ENCODE measurements around the gene PIP5KL1.
A peak's percentile ranks its signal among the peaks of the same experiment; 100 is the strongest.

Gene PIP5KL1, protein sequence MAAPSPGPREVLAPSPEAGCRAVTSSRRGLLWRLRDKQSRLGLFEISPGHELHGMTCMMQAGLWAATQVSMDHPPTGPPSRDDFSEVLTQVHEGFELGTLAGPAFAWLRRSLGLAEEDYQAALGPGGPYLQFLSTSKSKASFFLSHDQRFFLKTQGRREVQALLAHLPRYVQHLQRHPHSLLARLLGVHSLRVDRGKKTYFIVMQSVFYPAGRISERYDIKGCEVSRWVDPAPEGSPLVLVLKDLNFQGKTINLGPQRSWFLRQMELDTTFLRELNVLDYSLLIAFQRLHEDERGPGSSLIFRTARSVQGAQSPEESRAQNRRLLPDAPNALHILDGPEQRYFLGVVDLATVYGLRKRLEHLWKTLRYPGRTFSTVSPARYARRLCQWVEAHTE

DNA sequence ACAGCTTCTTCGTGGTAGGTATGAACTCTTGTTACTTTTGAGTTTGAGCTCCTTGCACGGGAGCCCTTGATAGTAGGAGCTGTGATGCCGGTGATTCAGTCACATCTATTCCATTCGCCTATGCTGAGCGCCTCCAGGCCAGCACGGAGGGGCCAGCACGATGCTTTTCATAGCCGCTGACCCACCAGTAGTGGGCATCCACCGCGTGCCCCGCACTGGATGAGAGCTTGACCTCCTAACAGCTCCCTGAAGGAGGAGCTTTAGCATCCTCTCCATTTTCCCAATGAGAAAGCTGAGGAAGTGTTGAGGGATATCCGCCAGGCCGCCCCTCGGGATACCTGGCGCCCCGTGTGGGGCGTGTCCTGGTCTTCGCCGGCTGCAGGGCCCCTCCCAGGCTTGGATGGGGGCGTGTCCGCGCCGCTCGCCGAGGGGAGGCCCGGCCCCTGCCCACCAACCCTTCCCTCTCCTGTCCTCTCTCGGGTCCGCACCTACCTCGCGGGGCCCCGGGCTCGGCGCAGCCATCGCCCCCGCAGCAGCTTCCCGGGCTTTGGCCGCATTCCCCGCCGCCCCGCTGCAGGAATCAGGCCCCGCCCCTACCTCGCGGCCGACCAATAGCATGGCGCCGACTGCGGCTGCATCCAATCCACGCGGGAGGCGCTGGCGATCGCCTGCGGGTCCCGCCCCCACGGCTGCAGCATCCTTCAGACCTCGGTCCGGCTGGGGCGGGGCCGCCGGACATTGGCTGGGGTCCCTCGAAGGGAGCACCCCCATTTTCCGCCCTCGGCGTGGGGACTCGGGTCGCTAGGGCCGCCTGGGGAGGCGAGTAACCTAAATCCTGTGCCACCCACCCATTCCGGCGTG is at the start of gene PIP5KL1:
PIP5KL1 (minus strand) TSS at position 547 of the 861 bp plus-strand sequence; CDS start at position 522, 25 bp downstream.
- DNase-seq (ENCODE audit: low read depth): no peak

DNA sequence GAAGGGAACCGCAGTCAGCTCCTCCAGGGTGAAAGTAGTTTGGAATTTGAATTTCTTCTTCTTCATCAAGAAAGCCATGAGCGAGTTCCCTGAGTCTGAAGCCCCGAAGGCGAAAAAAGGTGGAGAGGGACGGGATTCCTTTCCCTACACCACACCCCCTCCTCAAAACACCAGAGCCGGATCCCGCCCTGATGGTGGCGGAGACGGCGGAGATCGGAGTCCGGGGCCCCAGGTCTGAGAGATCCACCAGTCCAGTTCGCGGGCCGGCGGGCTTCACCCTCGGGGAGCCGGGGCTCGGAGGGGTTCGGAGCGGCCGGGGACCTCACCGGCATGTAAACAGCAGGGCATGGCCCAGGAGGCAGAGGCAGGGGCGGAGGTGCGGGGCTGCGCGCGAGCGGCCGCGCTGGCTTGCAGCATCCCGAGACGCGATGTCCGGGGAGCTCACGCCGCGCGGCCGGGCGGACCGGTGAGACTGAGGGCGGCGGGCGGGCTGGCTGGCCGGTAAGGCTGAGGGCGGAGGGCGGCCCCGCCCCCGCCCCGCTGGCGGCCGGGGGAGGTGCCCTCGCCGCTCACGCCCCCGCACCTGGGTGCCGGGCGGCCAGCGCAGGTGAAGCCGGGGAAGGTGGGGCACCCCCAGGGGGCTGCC is 49.6 kb upstream of the PIP5KL1 start:
- no peak for DNase-seq (ENCODE audit: low read depth)

DNA sequence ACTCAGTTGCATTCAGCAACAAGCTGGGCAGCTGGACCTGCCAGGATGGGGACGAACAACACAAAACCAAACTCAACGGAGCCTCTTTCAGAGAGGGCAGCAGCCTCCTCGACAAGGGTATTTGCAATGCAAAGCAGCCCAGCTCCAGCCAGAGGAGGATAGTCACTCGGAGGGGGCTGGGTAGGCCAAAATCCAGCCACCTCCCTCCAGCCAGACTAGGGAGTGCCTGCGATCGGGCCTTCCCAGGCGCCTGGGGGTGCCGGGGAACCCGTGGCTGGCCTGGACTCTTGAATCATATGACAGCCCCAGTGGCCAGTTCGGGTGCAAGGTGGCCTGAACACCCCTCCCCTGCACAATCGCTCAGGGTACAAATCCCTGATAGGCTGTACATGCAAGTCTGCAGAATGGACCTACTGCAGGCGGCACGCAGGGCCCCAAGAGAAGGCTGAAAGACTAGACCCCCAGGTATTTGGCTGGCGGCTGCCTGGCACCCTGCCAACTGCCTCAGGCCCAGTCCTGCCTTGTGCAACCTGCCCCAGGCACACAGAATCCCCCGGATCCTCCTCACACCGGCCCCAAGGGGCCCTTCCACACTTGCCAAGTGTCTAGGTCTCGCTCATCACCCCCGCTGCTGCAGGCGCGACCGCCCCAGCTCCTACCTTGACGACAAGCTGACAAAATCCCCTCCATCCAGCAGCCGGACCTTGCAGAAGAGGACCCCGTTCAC is 48.9 kb upstream of the PIP5KL1 start:
- no peak for DNase-seq (ENCODE audit: low read depth)

DNA sequence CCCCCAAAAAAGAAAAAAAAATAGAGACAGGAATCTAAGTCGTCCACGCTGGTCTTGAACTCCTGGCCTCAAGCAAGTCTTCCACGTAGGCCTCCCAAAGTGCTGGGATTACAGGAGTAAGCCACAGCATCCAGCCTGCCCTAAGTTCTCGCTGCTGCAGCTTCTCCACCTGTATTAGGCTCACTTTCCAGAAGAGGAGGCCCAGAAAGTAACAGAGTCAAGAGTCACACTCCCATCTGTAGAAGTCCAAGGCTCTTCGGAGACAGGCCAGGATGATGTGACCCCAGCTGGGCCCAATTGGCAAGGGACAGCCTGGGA is 48.4 kb upstream of the PIP5KL1 start:
- no peak for DNase-seq (ENCODE audit: low read depth)

DNA sequence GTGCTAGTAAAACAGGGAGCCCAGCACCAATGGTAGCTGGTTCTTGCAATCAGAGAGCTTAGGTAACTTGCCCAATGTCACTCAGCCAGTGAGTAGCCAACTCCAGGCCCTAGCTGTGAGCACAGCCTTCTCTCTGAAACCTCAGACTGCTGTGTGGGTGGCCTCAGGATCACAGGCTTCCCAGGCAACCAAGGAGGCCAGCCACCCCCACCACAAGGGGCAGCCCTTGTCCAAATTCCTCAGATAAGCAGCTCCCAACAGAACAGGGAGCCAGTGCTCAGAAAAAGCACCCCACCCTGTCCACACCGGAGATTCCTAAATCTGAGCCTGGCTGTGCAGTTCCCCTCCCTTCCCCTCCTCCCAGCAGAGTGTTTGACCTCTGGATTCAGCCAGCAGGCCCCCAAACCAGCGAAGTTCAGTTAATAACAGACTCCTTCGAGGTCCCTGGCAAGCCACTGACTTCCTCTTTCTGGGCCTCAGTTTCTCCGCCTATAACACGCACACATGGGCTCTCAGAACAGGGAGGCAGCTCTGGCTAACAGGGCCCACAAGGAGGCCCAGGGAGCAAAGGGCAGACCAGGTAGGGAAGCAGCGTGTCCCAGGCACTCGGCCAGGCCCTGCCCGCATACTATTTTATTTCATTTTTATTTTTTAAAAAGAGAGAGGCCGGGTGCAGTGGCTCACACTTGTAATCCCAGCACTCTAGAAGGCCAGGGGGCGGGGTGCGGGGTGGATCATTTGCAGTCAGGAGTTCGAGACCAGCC is 47.5 kb upstream of the PIP5KL1 start:
- DNase-seq (ENCODE audit: low read depth): peak; percentile 55

DNA sequence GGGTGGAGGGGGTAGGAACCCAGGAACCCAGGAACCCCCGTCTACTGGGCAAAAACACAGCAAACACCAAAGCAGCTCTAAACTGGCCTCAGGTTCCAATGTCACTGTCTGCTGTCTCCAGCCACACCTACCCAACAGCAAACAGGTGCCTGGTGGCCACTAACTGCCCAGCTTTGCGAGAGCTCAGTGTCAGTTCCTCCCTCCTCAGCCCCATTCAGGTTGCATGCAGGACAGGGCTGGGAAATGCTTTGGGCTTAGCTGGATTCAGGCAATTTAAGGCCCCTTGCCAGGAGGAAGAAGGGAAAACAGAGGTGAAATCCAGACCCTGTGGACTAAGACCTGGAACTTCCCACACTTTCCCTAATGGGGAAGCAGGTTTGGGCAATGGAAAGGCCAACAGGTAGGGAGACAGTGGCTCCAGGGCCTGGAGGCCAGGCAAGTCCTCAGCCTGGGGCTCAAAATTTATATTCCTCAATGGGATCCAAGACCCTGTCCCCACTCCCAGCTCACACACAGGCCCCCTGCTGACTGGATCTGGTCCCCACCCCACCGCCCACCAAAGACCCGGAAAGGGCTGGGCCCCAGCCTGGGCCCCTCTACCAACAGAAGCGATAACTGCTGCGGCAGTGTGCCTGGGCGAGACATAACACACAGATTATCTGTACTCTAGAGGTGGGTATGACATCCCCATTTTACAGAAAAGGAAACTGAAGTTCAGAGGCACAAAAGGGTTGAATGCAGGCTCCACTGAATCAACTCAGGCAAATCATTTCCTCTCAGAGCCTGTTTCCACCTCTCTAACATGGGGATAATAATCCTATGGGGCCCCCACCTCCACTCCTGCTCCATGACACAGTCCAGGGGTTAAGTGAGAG is 46.7 kb upstream of the PIP5KL1 start:
- DNase-seq (ENCODE audit: low read depth): no peak

DNA sequence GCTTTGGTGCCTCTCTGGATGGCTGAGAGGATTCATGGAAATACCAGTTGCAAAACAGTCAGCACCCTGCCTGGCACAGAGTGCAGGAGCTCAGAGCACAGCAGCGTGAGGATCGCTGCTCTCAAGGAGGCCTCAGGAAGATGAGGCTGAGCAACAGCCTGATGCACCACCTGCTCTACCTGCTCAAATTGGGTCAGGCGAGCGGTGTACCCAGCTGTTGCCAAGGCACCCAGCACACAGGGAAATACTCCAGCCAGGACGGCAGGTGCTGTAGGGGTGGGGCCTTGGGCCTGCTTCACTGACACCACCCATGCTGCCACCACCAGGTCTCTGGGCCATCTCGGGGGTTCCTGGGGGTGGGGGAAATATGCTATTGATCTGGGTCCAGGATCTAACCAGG is 45.9 kb upstream of the PIP5KL1 start:
- DNase-seq (ENCODE audit: low read depth): no peak

DNA sequence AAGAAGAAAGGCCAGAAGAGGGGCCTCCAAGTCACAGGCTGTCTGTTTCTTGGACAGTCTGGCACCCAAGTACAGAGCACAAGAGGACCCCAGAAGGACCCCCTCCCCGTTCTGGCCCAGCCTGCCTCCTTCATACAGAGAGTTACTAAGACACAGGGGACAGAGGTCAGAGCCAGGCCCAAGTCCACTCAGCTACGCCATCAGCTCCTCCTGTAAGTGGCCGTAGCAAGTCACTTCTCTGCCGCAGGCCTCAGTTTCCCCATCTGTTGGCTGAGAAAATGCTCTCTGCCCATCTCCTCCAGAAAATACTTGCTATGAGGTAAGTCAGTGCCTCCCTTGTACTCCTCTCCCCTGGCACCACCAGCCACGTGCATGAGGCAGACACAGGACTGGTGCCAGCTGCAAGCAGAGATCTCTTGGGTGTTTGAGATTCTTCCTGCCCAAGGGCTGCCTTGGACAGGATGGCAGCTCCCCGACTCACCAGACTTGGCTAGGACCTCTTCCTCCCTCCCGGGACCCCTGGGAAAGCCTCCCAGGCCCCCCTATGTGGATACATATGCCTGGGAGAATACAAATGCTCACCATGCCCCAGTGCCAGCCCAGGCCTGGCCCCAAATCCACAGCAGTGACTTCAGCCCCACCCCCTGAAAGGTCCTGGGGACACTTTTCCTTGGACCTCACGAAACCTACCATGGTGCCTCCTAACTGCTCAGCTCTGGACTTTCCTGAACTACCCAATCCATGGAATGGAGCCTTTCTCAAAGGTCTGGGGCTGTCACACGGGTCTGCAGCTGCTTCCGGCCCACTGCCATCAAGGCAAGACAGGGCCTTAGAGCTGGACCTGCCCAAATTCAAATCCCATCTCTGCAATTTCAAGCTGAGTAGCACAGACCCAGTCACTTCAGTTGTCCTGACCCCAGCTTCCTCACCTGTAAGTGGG is 45.1 kb upstream of the PIP5KL1 start:
- DNase-seq (ENCODE audit: low read depth): no peak

DNA sequence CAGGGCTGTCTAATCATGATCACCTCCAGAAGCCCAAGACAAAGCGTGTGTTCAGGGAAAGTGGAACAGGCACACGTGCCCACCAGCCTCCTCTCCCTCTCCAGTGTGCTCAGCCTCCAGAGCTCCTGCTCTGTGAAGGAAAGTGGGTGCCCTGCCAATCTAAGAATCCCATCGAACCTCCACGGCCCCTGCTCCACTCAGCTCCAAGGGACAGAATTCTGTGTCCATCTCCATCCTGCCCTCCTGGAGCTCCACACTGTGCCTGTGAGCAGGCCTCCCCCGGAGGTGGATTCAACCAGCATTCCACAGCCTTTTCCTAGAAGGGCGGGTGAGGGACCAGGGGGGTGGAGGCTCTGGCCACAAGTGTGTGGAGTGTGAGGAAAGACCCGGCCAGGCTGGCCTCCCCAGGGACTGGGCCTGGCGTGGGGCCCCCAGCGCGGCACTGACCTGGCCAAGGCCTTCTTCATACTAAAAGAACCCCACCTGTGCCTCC is 44.2 kb upstream of the PIP5KL1 start:
- no peak for DNase-seq (ENCODE audit: low read depth)

DNA sequence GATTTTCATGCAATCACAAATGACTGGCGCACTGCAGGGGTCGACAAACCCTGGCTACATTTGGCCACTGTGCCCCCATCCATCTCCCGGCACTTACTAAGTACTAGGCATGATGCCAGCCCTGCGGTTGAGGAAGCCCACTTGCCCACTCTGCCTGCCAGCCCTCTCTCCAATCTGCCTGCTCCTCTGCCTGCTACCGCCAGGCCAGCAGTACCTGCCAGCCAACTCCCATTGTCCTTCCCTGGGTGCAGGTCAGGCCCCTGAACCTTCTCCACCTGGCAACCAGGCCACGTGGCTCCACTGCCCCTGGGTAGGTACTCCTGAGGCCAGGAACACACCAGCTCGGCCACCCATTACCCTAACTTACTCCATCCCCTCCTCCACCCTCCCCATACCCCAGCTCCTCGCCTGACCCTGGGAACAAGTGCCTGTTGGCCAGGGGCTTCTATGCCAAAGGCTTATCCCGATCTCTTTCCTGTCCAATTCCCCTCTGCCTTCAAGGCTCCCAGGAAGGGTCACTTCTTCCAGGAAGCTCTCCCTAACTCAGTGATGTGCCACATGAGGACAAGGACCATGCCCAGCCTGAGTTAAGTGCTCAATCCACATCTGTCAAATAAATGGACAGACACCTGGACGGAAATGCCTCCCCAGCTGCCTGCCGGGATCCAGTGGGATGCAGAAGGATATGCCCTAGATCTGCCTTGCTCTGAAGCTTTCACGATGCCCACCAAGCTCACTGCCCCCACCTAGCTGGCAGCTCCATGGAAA is 43.6 kb upstream of the PIP5KL1 start:
- no peak for DNase-seq (ENCODE audit: low read depth)

DNA sequence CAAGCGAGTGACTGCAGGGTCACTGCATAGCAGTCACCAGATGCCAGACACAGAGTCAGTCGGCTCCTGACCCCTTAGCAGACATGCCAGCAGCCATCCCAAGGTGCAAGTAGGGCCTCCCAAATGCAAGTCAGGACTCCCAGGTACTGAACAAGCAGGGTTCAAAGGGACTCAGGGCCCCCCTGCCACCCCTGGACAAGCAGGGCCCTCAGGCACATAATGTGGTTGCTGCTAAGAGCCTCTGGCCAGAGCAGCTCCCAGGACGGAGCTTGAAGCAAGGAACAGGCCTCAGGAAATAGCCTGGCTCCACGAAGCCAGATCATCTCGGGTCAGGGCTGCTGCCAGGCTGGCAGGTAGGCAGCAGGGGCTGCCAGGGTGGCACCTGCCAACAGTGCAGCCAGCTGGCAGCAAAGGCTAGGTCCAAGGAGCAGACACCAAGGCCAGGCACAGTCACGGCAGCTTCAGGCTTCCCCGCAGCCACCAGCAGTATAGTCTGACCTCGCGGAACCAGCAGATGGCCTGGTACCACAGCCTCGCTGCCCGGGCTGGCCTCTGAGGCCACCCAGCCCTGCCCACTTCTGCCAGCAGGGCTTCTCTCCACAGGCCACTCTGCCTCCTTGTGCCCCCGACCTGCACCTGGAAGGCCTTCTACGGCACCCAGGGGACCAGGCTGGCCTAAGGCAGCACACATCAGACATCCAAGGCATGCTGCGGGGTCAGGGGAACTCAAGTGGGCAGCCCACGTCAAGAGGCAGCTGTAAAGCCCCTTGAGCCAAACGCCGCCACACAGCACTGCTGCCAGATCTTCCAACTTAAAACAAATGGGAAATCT is 42.8 kb upstream of the PIP5KL1 start:
- DNase-seq (ENCODE audit: low read depth): no peak

DNA sequence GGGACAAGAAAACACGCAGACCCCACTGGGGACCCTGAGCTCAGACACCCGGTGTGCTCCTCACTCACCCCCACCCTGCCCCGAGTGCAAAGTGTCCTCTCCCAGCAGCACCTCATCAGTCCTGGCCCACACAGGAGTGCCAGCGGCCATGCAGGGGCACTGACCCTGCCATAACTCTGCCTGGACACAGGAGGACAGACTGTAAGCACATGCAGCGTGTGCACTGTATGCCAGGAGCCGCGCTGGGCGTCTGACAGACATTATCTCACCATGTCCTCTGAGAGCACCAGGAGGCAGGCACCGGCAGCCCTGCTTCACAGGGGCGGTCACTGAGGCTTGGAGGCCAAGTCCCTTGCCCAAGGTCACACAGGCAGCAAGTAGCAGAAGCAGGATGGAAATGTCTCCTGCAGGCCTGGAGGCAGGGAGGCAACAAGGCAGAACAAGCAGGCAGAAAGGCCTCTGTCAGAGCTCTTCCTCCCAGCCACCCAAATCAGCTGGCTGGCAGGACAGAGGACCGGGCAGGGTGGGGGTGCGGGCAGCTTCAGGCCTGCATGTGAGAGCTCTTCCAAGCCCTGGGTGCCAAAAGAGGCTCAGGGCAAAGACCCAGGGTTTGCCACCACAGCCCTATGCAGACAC is 41.8 kb upstream of the PIP5KL1 start:
- DNase-seq (ENCODE audit: low read depth): no peak

DNA sequence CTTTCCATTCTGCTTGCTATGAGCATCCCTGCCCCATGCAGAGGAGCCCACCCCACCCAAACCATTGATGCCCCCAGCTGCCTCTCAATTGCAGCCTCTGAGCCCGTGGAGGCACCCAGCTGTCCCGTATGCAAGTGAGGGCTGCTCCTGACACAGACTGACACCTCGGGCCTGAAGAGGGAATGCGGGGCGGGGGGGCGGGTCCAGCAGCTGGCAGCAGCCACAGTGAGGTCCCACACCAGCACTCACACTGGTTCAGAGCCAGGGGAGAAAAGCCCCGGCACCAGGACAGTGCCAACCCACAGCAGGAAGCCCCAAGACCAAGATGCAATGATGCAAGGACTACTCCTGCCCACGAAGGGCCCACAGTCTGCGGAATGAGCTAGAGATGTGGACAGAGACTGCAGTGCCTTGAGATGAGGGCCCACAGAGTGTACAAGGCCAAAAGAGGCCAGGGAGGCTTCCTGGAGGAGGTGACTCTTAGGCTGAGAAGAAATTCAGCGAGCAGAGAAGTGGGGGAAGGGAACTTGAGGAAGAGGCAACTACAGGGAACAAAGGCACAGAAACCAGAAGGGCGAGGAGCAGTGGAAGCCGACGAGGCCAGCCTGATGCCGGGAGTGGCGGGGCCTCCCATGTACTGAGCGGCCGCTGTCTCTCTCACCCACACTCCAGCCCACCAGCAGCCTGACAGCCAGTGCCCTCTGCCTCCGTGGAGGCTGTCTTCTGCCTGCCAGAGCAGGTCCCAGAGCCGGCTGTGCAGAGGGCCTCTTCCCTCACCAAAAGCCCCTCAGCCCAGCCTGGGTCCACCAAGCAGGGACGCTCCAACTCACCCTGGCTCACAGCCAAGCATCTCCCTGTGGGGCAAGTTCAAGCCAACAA is 41.0 kb upstream of the PIP5KL1 start:
- no peak for DNase-seq (ENCODE audit: low read depth)

DNA sequence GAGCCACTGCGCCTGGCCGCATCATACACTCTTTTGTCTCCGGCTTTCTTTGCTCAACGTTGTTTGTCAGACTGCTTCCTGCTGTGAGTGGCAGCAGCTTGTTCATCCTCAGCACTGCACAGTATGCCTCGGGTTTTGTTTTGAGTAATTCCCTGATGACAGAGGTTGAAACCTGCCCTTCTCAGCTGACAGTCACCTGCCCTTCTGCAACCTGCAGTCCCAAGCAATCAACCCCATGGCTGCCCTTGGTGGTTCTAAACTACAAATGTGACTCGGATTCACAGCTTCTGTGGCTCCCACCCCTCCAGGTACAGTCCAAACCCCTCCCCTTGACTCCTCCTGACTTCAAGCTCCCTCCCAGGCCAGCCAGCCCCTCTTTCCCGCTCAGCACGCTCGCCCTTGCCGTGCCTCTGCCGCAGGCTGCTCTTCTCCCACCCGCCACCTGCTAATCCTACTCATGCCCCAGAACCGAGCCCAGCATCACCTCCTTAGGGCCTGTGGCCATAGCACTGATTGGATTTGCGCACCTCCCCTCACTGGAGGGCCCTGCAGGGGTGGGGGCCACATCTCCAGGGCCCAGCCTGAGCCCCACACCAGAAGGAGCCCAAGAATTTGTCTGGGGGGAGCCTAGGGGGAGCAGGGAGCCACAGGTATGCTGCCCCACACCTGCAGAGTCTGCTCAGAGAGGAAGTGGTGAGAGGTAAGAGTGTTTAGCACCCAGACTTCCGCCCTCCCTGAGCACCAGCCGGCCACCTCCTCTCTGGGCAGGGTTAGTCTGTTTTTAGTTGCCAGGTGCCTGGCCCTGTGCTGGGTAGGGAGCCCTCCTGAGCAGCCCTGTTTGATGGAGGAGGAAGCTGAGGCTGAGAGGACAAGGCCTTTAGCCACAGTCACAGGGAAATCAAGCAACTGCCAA is 40.1 kb upstream of the PIP5KL1 start:
- DNase-seq (ENCODE audit: low read depth): no peak
